Measurements from ENCODE around the gene IL17REL. TPM values are rescaled to one million over a fixed set of nuclear protein-coding genes. Genes with fewer than 3 reads are reported as not detected.

The IL17REL gene
- total and polyA plus RNA-seq, 10 of the 15 experiments (the other 5 are each of a cell fraction or from before 2014, with no cell fraction given) = 0.03 TPM; not detected in 9

DNA sequence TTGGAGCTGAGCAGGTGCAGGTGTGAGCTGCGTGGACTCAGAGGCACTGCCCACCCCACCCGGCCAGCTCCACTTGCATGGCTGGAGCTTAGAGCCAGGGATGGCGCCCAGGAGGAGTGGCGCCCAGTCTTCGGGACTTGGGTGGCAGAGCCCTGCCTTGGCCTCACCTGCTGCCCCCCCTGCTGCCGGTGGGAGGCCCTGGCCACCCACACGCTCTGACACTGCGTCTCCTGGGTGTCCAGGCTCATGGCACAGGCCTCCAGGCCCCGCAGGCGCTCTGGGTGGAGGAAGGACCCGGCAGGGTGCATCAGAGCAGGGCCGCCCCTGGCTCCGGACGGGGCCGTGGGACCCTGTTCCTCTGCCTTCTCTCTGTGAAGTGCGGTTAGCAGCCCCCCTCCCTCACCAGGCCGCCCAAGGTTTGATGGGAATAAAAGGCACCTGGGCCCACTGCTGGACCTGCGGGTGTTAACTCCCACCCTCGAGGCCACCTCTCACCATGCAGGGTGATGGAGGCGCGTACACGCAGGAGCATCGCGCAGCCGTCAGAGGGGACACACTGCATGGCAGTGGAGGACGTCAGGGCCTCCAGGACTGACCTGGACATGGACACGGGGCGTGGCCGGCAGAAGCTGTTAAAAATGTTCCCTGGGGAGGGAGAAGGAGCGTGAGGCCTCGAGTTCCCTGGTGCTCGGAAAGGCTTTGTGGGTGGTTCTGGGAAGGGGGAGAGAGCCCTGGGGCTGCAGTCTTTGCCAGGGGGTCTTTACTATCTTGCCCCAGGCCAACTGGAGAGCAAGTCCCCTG is 11.8 kb downstream of the IL17REL start:
- H3K27me3 ChIP-seq (replicated peaks in 1 of 2; ENCODE audit: control insufficient read depth in 2 of 2, insufficient read depth in 2 of 2, low read length in 1 of 2) = no peaks in the 10 kb centered on the region
- no peaks in the 10 kb centered on the region for H3K36me3 ChIP-seq (ENCODE audit: control insufficient read depth in 2 of 2, insufficient read depth in 2 of 2, low read length in 1 of 2)
- BruUV-seq (replicated peaks) = no TSS peak
- intact Hi-C loops (cut with micrococcal nuclease; ENCODE audit: unreplicated experiment) = no loop called here
- H3K4me1 ChIP-seq (ENCODE audit: control insufficient read depth, insufficient read depth, low read length) = no peaks in the 10 kb centered on the region
- no peak overlapping the region for H3K27ac ChIP-seq (ENCODE audit: control insufficient read depth, insufficient read depth)
- H3K4me2 ChIP-seq (ENCODE audit: control insufficient read depth, insufficient read depth) = no peak overlapping the region
- H4K20me1 ChIP-seq (ENCODE audit: control insufficient read depth, insufficient read depth) = no peaks in the 10 kb centered on the region
- in situ Hi-C loops (cut with MboI) = no loop called here
- ChIA-PET RAD21 (ENCODE audit: unreplicated experiment) (interaction anchor here (1.0 kb wide), 1 partner anchor 30 kb away, joined by 3 read pairs; no protein-coding TSS in a partner anchor), POLR2A (no interaction called here), CTCF (interaction anchor here (1.4 to 2.3 kb wide), 2 partner anchors 30 to 38 kb away, joined by 3 to 9 read pairs; no protein-coding TSS in a partner anchor), SMC1A (ENCODE audit: uncharacterized antibody, unreplicated experiment) (no interaction called here)
- no peak overlapping the region for H3K4me3 ChIP-seq
- no peak for FAIRE-seq
- H3K79me2 ChIP-seq (ENCODE audit: control insufficient read depth, insufficient read depth, low read length) = no peaks in the 10 kb centered on the region
- TF ChIP-seq HCFC1 (IDR thresholded peaks at IDR 0.05; ENCODE audit: low read length) = no peak
- TF ChIP-seq POLR2A (IDR thresholded peaks at IDR 0.05; ENCODE audit: low read depth, low read length) = no peak
- no peak for TF ChIP-seq BMI1 (IDR thresholded peaks at IDR 0.05; ENCODE audit: borderline replicate concordance)
- no peak for TF ChIP-seq CBX3 (IDR thresholded peaks at IDR 0.05; ENCODE audit: borderline replicate concordance, low read depth)
- no peak for TF ChIP-seq BHLHE40 (IDR thresholded peaks at IDR 0.05; ENCODE audit: borderline replicate concordance in 1 of 2, low read depth in 2 of 2, low read length in 1 of 2)
- no peak for TF ChIP-seq NFIC (IDR thresholded peaks at IDR 0.05; ENCODE audit: low read depth, low read length)
- TF ChIP-seq, protein P1, sequence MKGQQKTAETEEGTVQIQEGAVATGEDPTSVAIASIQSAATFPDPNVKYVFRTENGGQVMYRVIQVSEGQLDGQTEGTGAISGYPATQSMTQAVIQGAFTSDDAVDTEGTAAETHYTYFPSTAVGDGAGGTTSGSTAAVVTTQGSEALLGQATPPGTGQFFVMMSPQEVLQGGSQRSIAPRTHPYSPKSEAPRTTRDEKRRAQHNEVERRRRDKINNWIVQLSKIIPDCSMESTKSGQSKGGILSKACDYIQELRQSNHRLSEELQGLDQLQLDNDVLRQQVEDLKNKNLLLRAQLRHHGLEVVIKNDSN (IDR thresholded peaks at IDR 0.05; ENCODE audit: borderline replicate concordance, extremely low read length, insufficient read depth, low read depth, low read length) = no peak
- TF ChIP-seq CHD4 (IDR thresholded peaks at IDR 0.05) = no peak
- TF ChIP-seq ZNF384 (IDR thresholded peaks at IDR 0.05; ENCODE audit: borderline replicate concordance, low read depth, low read length) = no peak
- no peak for TF ChIP-seq SMC3 (IDR thresholded peaks at IDR 0.05; ENCODE audit: borderline replicate concordance, low read length)
- no peak for TF ChIP-seq KAT2A (conservative IDR thresholded peaks at IDR 0.05; ENCODE audit: control insufficient read depth, low read depth, low read length)
- no peak for TF ChIP-seq HDAC6 (IDR thresholded peaks at IDR 0.05; ENCODE audit: unreplicated experiment)
- no peak for TF ChIP-seq RAD51 (IDR thresholded peaks at IDR 0.05)
- no peak for TF ChIP-seq SUZ12 (IDR thresholded peaks at IDR 0.05; ENCODE audit: unreplicated experiment)
- no peak for TF ChIP-seq ZNF207 (IDR thresholded peaks at IDR 0.05; ENCODE audit: borderline replicate concordance)
- DNase-seq (ENCODE audit: low read depth, low spot score) = no peak
- no peaks in the 10 kb centered on the region for H3K9me3 ChIP-seq (replicated peaks; ENCODE audit: control insufficient read depth, insufficient read depth, low read length)
- WGBS (ENCODE audit: insufficient coverage, insufficient replicate concordance, low lambda C conversion rate, missing lambda C conversion rate) = 76% methylated on average over 30 of the region's 32 CpGs
- H2AFZ ChIP-seq (ENCODE audit: control insufficient read depth, low read depth, low read length) = no peak overlapping the region
- no peak overlapping the region for H3K9ac ChIP-seq (ENCODE audit: control insufficient read depth, insufficient read depth, low read length)
- no peak for ATAC-seq
